ENCODE measurements around the gene MARK4. TPM values are rescaled to one million over a fixed set of nuclear protein-coding genes. Genes with fewer than 3 reads are reported as not detected.
"Not testable (repeated sequence)": the region's sequence is repeated elsewhere in the genome, so short reads cannot be mapped to it uniquely, and the experiment has no call there.

Gene MARK4
- polyA plus RNA-seq, 4 donors = 35.9 to 42.3 (median 40.7) TPM

DNA sequence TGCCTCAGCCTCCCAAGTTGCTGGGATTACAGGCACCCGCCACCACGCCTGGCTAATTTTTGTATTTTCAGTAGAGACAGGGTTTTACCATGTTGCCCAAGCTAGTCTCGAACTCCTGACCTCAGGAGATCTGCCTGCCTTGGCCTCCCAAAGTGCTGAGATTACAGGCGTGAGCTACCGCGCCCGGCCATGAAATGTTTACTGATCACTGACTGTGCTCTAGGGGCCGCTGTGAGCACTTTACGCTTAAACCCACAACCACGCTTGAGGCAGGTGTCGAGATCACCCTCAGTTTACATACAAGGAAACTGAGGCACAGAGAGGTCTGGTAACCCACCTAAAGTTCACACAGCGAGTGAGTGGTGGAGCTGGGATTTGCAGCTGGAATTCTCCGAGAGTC is 18.9 kb downstream of the MARK4 start:
- DNase-seq (ENCODE audit: low read depth in 4 of 4, low spot score in 3 of 4) = not testable (repeated sequence)

DNA sequence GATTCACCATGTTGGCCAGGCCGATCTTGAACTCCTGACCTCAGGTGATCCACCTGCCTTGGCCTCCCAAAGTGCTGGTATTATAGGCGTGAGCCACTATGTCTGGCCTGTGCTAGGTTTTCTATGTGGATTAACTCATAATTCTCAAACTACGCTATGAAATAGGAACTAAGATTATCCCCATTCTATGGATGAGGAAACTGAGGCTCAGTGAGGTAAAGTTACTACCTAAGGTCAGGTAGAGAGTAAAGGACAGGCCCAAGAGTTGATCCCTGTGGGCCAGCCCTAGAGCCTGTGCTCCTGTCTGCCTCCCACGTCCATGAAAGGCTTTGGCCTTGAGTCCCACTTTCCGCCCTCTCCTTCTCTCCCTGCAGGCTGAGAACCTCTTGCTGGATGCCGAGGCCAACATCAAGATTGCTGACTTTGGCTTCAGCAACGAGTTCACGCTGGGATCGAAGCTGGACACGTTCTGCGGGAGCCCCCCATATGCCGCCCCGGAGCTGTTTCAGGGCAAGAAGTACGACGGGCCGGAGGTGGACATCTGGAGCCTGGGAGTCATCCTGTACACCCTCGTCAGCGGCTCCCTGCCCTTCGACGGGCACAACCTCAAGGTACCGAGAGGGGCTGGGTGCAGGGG is 20.1 kb downstream of the MARK4 start:
- DNase-seq (ENCODE audit: low read depth in 4 of 4, low spot score in 3 of 4) = no peak

DNA sequence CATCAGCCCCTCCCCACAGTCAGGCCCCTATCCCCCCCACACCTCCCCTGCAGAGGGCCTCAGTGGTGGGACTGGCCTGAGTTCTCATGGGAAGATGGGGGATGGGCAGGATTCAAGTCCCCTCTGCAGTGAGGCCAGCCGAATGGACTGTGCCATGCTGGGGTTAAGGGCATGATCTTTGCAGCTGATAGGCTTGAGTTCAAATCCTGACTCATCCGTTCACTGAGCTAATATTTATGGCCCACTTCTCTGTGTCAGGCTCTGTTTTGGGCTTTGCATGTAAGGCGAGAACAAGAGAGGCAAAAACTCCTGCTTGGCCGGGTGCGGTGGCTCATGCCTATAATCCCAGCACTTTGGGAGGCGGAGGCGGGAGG is 20.7 kb downstream of the MARK4 start:
- no peak for DNase-seq (ENCODE audit: low read depth in 4 of 4, low spot score in 3 of 4)

DNA sequence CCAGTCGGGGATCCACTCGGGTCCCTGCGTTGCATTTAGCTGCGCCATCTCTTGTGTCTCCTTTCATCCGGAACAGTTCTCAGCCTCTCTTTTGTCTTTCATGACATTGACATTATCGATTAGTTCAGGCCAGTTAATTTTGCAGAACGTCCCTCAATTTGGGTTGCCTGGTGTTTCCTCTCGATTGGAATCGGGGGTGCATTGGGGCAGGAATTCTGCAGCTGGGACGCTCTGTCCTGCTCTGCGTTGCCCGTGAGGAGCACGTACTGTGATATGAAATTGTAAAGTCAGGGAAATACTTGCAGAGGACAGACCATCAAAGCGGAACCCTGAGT is 22.4 kb downstream of the MARK4 start:
- DNase-seq (ENCODE audit: low read depth in 4 of 4, low spot score in 3 of 4) = no peak

DNA sequence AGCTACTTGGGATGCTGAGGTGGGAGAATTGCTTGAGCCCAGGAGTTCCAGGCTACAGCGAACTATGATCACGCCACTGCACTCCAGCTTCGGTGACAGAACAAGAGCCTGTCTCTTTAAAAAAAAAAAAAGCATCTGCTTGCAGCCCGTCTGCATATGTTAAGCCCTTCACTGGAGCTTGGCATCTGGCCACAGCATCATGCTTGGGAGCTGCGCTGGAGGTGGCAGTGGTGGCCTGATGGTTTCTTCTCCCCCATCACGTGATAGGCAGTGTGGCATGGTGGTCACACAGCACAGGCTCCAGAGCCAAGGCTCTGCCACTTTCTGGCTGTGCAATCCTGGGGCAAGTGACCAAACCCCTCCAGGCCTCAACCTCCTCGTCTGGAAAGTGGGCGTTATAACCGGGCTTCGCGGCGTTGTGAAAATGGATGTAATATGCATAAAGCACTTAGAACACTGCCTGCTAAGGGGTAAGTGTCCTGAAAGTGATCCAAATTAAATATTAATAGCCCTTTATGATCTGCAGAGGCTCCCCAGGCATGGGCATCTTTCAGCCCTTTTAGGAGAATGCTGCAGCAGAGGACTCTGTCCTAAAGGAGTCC is 24.4 kb downstream of the MARK4 start:
- no peak for DNase-seq (ENCODE audit: low read depth in 4 of 4, low spot score in 3 of 4)

DNA sequence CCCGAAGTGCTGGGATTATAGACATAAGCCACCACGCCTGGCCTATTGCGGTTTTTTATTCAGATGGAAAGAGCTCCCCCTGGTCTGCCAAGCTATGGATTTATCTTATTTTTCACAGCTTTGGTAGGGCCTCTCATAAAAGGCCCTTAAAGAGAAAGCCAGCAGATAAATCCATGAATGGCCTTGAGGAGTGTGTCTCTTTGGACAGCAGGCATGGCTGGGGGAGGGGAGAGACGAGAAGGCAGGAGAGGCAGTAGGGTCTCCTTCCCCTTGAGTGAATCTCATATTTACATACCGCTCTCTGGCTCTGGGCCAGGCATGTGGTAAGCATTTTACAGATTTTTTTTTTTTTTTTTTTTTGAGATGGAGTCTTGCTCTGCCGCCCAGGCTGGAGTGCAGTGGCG is 25.2 kb downstream of the MARK4 start:
- DNase-seq (ENCODE audit: low read depth in 4 of 4, low spot score in 3 of 4) = no peak

DNA sequence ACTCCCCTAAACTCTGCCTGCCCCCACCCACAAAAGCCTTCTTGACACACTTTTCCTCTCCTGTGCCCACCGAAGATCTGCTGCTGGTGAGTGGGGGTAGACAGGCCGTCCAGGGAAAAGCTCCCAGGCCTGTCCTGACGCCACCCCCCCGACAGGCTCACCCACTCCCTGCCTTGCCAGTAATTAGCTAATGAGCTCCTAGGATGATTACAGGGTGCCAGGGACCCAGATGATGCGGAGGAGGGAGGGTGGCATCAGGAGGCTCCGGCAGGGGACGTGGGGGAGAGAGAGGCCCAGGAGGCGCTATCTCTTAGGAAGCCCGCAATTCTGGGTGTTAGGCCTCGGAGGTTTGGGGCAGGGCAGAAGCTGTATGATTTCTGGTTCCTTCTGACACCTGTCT is 27.0 kb downstream of the MARK4 start:
- no peak for DNase-seq (ENCODE audit: low read depth in 4 of 4, low spot score in 3 of 4)

DNA sequence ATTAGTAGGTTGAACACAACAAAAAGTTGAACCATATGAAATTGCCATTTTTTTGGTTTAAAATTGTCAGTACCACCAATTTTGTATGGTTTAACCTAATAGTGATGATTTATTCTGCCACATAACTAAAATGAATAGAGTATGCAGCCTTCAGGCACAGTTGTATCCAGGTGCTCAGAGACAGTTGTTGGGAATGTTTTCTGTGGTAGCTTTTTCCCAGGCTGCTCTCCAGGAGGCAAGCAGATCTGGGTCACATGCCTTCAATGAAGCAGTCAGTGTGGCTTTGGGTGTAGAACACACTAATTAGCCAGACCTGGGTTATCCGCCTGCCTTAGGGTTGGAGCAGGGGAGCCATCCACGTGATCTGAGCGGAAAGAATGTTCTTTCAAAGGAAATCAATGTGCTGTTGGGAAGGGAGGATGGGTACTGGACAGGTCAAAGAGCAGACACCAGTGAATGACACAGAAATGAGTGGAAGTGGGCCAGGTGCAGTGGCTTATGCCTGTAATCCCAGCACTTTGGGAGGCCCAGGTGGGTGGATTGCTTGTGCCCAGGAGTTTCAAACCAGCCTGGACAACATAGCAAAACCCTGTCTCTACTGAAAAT is 28.6 kb downstream of the MARK4 start:
- DNase-seq (ENCODE audit: low read depth in 4 of 4, low spot score in 3 of 4) = no peak

GRCh38 chr19:45280471-45280961 is 29.4 kb downstream of the MARK4 start:
- DNase-seq (ENCODE audit: low read depth in 4 of 4, low spot score in 3 of 4) = no peak

DNA sequence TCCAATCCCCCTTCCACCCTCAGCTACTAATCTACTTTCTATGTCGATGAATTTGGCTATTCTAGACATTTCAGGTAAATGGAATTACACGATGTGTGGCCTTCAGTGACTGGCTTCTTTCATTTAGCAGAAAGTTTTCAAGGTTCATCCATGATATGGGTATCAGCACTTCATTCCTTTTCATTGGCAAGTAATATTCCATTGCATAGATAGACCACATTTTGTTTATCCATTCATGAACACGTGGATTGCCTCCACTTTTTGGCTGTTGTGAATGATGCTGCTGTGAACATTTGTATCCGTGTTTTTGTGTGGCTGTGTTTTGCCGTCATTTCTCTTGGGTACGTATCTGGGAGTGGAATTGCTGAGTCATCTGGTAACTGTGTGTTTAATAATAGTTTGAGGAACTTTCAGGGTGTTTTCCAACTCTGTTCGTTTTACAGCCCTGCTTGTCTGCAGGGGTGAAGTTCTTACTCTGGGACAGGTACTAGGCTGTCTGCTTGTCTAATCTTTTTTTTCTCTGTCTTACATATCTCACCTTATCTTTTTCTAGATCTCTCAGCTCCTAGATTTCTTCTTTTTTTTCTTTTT is 32.5 kb downstream of the MARK4 start:
- DNase-seq (ENCODE audit: low read depth in 4 of 4, low spot score in 3 of 4) = no peak

DNA sequence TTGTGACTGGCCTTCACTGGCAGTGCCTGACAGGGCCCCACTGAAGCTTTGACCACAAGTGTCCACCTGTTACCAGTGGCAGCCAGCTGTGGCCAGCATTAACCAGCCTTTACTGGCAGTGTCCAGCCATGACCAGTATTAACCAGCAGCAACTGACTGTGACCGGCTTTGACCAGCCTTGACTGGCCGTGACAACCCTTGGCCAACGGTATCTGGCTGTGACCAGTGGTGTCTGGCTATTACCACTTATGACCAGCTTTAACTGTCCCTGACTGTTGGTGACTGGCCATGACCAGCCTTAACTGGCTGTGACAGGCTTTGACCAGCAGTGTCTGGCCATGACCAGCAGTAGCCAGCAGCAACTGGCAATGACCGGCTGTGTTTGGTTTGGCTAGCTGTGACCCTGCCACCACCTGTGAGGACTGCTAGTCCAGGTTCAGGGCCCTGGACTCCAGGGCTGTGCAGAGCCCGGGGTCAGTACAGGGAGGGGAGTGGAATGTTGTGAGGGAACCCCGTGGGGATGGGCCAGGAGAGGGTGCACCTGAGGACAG is 39.4 kb downstream of the MARK4 start:
- no peak for DNase-seq (ENCODE audit: low read depth in 4 of 4, low spot score in 3 of 4)

DNA sequence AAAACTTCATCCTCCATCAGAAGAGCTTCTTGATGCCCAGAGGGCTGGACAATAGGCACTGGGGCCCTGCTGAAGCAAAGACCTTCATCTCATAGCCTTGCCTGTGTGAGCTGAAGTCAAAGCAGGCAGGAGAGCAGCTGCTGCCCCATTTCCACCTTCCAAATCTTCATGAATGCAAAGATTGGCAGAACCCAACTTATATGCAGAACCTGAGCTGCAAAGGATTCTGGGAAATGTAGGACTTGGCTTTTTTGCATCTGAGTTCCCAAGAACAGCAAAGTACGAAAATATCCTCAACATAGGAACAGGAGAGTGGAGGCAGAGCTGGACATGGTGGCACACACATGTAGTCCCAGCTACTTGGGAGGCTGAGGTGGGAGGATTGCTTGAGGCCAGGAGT is 40.8 kb downstream of the MARK4 start:
- DNase-seq (ENCODE audit: low read depth in 4 of 4, low spot score in 3 of 4) = no peak

- DNase-seq (ENCODE audit: low read depth in 4 of 4, low spot score in 3 of 4) = no peak
Measured at GRCh38 chr19:45293682-45294081, 42.6 kb downstream of the MARK4 start.

DNA sequence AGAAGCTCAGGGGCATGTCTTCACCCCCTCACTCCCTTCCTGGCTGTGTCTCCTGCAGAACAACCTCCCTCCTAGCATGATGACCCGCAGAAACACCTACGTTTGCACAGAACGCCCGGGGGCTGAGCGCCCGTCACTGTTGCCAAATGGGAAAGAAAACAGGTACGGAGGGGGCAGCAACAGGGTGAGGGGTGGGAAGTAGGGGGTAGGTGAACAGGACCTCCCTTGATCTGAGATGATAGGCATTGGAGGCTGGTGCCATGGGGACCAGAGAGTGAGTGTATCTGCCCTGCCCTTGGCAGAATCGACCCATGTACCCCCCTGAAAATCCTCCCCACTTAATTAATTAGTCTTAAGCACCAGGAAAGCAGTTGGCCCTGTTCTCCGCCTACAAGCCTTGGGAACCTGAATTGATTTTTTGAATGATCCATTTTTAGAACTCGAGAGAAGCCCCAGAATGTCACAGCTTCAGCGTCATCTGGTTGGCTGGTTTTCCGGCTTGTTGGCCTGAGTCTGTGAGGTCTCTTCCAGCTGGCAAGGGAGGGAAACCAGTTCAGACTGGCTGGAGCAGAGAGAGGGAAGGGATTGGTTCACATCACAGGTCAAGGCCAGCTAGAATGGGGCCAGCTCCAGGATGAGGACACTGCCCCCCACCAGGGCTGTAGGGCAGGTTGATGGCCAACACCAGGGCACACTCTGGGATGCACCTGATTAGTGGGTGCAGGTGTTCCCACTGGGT is 43.4 kb downstream of the MARK4 start:
- DNase-seq (ENCODE audit: low read depth in 4 of 4, low spot score in 3 of 4) = no peak

DNA sequence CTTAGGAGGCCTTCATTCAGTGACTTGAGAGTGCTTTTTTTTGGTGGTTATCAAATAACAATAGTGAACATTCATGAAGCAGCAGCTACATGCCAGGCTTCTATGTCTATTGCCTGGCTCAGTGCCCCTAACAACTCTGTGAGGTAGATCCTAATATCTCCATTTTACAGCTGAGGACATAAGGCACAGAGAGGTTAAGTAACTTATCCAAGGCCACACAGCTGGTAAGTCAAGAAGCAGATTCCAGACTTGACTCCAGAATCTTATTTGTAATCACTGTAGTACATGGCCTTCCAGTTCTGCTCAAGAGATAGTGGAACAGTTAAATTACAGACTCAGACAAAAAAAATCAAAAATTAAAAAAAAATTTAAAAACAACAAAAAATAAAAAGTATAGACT is 44.8 kb downstream of the MARK4 start:
- no peak for DNase-seq (ENCODE audit: low read depth in 4 of 4, low spot score in 3 of 4)

DNA sequence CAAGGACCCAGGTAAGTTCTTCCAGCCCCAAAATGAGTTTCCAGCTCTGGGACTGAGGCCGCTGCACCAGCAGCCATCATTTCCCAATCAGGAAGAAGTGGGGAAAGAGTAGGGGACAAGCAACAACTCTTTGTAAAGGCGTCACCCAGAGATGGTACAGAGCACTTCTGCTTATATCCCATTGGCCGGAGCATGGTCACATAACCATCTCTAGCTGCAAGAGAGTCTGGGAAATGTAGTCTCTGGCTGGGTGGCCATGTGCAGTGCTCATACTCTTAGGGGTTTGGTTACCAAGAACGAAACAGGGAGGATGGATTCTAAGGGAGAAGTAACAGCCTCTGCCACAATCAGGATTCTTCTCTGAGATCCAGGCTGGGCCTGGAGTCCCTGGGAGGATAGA is 45.3 kb downstream of the MARK4 start:
- no peak for DNase-seq (ENCODE audit: low read depth in 4 of 4, low spot score in 3 of 4)

DNA sequence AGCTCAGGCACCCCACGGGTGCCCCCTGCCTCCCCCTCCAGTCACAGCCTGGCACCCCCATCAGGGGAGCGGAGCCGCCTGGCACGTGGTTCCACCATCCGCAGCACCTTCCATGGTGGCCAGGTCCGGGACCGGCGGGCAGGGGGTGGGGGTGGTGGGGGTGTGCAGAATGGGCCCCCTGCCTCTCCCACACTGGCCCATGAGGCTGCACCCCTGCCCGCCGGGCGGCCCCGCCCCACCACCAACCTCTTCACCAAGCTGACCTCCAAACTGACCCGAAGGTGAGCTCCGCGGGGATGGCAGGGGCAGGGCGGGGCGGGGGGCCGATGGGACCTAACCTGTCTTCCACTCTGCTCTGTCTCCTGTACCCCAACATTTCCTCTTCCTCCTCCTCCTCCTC is 46.6 kb downstream of the MARK4 start:
- no peak for DNase-seq (ENCODE audit: low read depth in 4 of 4, low spot score in 3 of 4)

DNA sequence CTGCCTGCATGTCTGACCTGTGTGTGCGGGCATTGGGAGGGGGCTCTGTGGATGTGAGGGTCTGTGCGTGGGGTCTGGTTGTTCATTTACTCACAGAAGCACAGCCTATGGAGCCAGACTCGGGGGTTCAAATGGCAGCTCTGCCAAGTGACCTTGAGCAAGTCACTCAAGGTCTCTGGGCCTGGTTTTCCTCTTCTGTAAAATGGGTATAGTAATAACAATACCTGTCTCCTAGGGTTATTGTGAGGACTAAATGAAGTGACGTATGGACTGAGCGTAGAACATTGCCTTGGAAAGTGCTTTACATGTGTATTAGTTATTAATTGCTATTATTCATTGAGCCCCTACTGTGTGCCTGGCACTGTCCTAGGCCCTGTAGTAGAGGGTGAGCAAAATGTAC is 47.2 kb downstream of the MARK4 start:
- DNase-seq (ENCODE audit: low read depth in 4 of 4, low spot score in 3 of 4) = no peak

DNA sequence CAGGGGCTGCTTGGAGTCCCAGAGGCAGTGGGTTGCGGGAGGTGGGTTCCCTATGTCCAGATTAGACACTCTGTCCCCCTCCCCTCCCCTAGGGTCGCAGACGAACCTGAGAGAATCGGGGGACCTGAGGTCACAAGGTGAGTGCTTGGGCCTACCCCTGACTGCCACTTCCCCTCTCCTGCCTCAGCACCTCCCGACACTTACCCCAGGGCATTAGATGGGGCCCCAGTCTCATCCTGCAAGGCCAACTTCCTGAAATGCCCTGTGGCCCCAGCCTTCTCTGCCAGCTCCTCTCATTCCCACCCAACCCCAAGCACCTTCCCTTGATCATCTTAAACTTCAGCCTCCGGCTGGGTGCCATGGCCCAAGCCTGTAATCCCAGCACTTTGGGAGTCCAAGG is 48.6 kb downstream of the MARK4 start:
- no peak for DNase-seq (ENCODE audit: low read depth in 4 of 4, low spot score in 3 of 4)

- no peak for DNase-seq (ENCODE audit: low read depth in 4 of 4, low spot score in 3 of 4)
Measured at GRCh38 chr19:45302416-45302815, 51.3 kb downstream of the MARK4 start.

Data from right renal pelvis (tissue), 4 donors.